Upper lobe of left lung (tissue), 4 donors: Measurements from ENCODE around the gene KREMEN2.

ENCODE experiments used
- CTCF ChIP-seq, 6 experiments: fragments of 450-650 bp in 4 of 6; fragments of 200-600 bp in 2 of 6; sonication (generic) in 2 of 6; IDR thresholded peaks; one replicate each; pipeline ENCODE4 v1.5.1; 2016 to 2019; ENCODE audit warnings: antibody characterized with exemption in 6 of 6
- EP300 ChIP-seq, 4 donors: sonication (generic); formaldehyde crosslinking; IDR thresholded peaks; one replicate each; pipeline ENCODE4 v1.5.1; 2017; ENCODE audit warnings: antibody characterized with exemption in 4 of 4, control low read depth in 2 of 4
- POLR2A ChIP-seq, 4 donors: fragments of 450-650 bp; IDR thresholded peaks; one replicate each; pipeline ENCODE4 v1.5.1; 2016 to 2017; ENCODE audit warnings: antibody characterized with exemption in 4 of 4, mild to moderate bottlenecking in 2 of 4
- POLR2AphosphoS5 ChIP-seq, 2 donors: sonication (generic); formaldehyde crosslinking; IDR thresholded peaks; one replicate each; pipeline ENCODE4 v1.5.1; 2017; ENCODE audit warnings: antibody characterized with exemption in 2 of 2

GRCh38 chr16:2976673-2977072, 12.6 kb downstream of the KREMEN2 start:
- TF ChIP-seq CTCF (IDR thresholded peaks at IDR 0.05) (no peak), EP300 (IDR thresholded peaks at IDR 0.05) (no peak), POLR2AphosphoS5 (IDR thresholded peaks at IDR 0.05) (no peak), POLR2A (IDR thresholded peaks at IDR 0.05) (no peak)
